GM20431 (cell line): ENCODE results near the gene SFXN5.
"Not testable (repeated sequence)": the region's sequence is repeated elsewhere in the genome, so short reads cannot be mapped to it uniquely, and the experiment has no call there.

Source experiments
- in situ Hi-C: fragments of 300-500 bp; cut with MseI, MboI; formaldehyde crosslinking; loops from one replicate; pipeline ENCODE4 v1.15.0; 2020; ENCODE audit warnings: low sequenced_read_pairs; ENCODE audit not compliant: unreplicated experiment

Gene SFXN5

DNA sequence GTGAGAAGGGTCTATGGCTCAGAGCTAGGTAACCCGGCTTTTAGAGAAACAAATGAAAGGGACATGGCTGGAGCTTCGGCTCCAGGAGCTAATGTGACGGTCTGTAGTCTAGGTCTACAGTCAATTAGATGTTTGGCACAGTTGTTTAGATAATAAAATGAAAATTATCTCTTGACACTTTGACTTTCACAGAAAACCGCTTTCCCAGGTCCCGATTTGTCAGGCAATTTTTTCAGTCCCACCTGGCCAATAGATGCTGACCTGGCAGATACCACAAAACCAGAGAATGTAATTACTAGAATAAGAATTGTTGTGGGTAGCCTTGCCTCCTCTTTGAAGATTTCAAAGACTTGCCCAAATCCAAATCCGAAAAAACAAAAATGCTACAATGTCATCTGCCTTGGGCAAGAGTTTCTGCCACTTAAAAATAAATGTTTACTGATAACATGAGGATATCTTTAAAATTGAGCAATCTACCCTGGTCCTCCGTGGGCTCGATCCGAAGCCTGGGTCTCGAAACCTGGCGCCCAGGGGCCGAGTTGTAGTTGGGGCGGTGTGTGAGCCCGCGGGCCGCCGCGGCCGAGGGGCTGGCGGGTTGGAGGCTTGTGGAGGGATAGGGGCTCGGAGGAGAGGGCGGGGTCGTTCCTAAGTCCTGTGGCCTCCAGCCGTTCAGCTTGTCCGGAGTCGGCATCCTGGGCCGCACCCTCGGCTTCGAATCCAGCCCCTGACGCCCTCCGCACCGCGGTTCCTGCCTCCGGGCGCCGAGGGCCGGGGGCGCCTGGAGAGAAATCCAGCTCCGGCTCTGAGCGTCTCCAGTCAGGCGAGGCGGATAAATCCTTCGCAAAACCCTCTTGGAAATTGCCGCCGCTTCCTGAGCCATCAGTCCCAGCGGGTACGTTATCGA lies 151.8 kb downstream of the SFXN5 start:
- in situ Hi-C loops = no loop called here

DNA sequence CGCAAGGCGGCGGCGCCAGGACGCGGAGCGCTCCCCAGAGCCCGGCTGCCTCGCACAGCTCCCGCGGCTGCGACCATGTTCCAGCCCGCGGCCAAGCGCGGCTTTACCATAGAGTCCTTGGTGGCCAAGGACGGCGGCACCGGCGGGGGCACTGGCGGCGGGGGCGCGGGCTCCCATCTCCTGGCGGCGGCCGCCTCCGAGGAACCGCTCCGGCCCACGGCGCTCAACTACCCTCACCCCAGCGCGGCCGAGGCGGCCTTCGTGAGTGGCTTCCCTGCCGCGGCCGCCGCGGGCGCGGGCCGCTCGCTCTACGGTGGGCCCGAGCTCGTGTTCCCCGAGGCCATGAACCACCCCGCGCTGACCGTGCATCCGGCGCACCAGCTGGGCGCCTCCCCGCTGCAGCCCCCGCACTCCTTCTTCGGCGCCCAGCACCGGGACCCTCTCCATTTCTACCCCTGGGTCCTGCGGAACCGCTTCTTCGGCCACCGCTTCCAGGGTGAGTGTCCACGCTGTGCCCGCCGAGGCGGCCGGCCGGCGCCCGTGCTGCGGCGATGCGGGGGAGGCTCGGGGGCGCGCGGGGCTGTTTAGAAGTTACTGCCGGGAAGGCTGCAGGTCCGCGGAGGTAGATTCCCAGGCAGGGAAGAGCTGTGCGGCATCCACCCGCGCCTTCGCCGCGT lies 153.5 kb downstream of the SFXN5 start:
- in situ Hi-C loops = no loop called here

- in situ Hi-C loops = no loop called here
These were observed 154.2 kb downstream of the SFXN5 start, which contains the start of gene EMX1 for GRCh38 chr2:72917138-72917876. EMX1 (plus strand) TSS chr2:72917519; CDS start chr2:72917853, 334 bp downstream.

GRCh38 chr2:72916743-72917137 lies 154.8 kb downstream of the SFXN5 start:
- in situ Hi-C loops = no loop called here

GRCh38 chr2:72915907-72916742 lies 155.4 kb downstream of the SFXN5 start:
- in situ Hi-C loops = no loop called here

DNA sequence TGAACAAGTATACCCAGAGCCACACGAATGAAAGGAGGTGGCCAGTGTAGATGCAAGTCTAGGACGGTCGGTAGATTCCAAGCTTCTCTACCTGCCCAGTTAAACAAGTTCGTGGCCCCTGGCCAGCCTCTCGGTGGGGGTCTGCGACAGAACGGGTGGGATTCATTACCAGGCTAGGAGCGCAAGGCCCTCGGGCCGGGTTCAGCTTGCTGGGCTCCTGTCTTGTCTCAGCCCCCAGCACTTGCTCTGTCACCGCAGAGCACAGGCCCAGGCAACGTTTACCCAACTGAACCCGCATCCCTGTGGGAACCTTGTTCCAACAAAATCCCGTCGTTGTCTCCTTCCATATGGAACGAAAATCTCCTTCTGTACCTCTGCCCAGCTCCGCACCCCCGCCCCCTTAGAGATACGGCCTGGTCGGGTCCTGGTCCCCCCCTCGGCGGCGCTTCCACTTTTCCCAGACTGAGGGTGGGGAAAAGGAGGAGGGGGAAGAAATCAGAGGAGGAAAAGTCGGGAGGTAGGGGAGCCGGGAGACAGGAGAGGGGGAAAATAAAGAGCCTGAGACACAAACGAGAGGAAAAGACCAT lies 156.1 kb downstream of the SFXN5 start:
- in situ Hi-C loops = no loop called here

- in situ Hi-C loops = no loop called here
These were observed 156.8 kb downstream of the SFXN5 start for GRCh38 chr2:72914589-72915319.

DNA sequence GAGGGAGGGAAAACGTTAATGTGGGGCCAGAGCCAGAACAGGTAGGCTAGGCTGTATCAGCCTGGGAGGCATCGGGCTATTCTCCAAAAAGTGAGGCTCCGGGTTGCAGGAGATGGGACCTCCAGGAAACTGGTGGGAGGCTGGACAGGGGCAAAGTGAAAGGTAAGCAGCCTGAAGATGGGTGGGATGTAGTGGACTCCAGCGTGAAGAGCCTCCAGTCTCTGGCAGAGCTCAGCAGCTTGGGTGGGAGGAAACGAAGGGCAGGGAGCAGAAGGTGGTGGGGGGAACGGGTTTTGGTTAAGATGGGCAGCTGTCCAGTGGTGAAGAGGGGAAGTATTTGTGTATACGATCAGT lies 157.3 kb downstream of the SFXN5 start:
- in situ Hi-C loops = no loop called here

DNA sequence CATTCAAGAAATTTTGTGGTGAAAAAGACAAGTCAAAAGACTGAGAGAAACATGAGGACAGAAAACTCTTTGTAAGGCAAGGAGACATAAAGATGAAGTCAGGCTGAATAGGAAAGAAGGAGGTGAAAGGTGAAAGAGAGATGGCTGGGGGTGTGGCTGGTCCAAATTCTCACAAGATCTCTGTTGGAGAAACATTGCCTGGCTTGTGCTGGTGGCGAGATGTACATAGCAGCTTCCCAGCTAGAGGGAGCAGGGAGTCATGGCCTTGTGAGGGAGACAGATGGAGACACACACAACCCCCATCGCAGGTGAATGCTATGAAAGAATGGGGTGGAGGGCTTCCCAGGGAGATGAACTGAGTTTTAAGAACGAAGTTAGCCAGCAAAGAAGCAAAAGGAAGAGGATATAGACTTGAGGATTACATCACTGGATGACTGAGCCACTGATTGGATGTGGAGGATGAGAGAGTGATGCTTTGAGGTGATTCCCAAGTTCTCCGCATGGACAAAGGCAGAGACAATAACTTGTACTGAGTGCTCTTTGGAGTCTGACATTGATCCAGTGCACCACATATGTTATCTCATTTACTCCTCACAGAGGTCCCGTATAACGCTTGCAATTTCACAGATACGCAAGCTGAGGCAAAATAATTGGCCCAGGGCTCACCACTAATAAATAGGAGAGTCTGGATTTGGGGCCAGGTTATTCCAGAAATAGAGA lies 157.9 kb downstream of the SFXN5 start:
- in situ Hi-C loops = no loop called here

DNA sequence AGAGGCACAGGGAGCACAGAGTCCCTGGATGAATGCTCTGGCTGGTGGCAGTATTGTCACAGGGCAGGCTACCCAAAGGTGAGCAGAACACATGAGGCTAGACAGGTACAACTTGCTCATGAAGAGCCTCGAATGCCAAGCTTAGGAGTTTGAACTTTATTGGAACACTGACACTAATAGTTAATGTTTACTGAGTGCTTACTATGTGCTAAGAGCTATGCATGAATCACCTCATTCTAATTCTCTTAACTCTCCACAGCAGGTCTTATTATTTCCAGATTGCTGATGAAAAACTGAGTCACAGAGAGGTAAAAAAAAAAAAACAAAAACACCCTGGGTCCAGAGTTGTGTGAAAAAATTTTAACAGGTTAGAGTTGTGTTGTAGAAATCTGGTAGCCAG lies 160.3 kb downstream of the SFXN5 start:
- in situ Hi-C loops = no loop called here

DNA sequence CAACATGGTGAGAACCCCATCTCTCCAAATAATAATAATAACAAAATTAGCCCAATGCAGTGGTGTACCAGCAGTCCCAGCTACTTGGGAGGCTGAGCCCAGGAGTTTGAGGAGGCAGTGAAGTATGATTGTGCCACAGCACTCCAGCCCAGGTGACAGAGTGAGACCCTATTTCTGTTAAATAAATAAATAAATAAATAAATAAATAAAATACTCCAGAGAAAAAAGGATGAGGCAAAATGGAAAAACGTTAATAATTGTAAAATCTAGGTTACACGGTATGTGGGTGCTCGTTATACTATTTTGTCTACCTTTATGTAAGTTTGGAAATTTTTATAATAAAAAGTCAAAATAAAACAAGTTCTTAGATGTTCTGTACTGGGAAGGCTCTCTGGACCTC lies 162.8 kb downstream of the SFXN5 start:
- in situ Hi-C loops = no loop called here

DNA sequence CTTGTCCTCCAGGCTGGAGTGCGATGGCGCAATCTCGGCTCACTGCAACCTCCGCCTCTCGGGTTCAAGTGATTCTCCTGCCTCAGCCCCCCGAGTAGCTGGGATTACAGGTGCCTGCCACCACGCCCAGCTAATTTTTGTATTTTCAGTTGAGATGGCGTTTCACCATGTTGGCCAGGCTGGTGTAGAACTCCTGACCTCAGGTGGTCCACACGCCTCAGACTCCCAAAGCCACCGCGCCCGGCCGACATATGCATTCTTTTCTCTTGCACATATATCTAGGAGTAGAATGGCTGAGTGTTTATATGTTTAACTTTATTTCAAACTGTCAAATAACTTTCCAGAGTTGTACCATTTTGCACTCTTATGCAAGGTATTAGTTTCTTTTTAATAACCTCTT lies 164.1 kb downstream of the SFXN5 start:
- in situ Hi-C loops = not testable (repeated sequence)

DNA sequence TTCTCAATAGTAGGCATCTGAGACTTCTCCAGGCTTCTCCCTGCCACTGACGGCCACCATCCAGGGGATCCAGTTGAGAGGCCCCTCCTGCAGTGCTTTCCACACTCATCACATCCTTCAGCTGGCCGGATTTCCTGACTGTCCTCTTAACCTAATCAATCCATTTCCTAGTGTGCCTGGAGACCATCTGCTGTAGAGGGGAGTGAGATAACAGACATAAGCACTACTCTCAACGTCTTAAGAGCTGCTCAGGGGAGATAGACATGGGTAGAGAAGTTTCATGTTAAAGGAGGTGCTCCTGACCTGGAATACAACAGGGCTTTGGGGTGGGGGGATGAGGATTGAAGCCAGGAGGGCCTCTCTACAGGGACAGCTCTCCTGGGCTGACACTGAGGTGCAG lies 170.1 kb downstream of the SFXN5 start:
- in situ Hi-C loops = no loop called here

- in situ Hi-C loops = no loop called here
These were observed 171.2 kb downstream of the SFXN5 start for GRCh38 chr2:72900191-72900825.

- in situ Hi-C loops = no loop called here
These were observed 173.0 kb downstream of the SFXN5 start for GRCh38 chr2:72898585-72898906.

DNA sequence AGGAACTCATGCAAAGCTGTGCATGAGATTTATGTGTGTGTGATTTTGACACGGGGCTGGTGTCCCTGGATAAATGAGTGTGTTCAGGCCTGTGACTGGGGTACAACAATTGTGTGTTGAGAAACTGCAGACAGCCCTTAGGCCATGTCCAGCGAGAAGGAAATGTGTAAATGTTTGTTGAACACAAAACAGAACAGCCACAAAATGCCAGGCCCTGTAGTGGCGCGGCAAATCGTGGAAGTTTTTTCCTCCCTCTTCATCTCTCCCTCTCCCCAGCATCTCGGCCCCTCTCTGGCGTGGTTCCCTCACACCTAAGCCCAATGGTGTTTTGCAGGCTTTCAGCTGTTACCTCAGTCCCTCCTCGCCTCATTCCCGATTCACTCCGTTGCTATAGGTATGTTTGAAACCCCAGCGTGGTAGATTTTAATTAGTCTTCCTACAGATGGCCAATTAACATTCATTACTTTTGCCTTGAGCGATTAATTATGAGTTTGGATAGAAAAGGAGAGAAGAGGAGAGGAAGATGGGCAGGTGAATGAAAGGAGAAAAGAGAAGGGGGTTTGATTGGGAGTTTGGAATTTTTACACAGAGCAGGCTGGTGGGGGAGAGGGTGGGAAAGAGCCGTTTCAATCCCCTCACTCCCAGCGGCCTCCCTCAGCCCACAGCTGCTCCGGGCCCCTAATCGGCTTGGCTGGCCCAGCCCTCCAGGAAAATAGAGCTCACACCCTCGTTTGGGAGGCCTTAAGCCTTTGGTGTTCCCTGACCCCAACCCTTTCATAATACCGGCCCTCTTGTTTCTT lies 173.5 kb downstream of the SFXN5 start:
- in situ Hi-C loops = no loop called here

- in situ Hi-C loops = no loop called here
These were observed 175.1 kb downstream of the SFXN5 start for GRCh38 chr2:72896446-72896845.
